Fibroblast of lung (primary cell): ENCODE results near the gene HMGA1. TPM values are rescaled to one million over a fixed set of nuclear protein-coding genes. Genes with fewer than 3 reads are reported as not detected.

Source experiments
- DNase-seq, 2 donors: peaks; one replicate each; pipeline versions ENCODE4 v3.0.0 to v3.0.0-alpha.2; 2010; ENCODE audit warnings: low read depth in 2 of 2
- H2AFZ ChIP-seq: 2 replicates; pipeline ENCODE4 v1.5.1; 2012; ENCODE audit warnings: low read length, control low read depth, inconsistent platforms
- H3K27ac ChIP-seq: 2 replicates; pipeline ENCODE4 v1.5.1; 2011; ENCODE audit warnings: low read length, control low read depth; ENCODE audit not compliant: insufficient read depth
- H3K27me3 ChIP-seq: 2 replicates; pipeline ENCODE4 v1.5.1; 2011; ENCODE audit warnings: mild to moderate bottlenecking, low read length; ENCODE audit not compliant: control insufficient read depth, insufficient read depth
- H3K36me3 ChIP-seq: 2 replicates; pipeline ENCODE4 v1.5.1; 2011; ENCODE audit warnings: low read length; ENCODE audit not compliant: control insufficient read depth, insufficient read depth
- H3K4me1 ChIP-seq: 2 replicates; pipeline ENCODE4 v1.5.1; 2011; ENCODE audit warnings: low read length; ENCODE audit not compliant: control insufficient read depth, insufficient read depth; ENCODE audit errors: extremely low read depth
- H3K4me2 ChIP-seq: 2 replicates; pipeline ENCODE4 v1.5.1; 2011; ENCODE audit warnings: low read length, control low read depth; ENCODE audit not compliant: insufficient read depth; ENCODE audit errors: extremely low read depth
- H3K4me3 ChIP-seq, 4 experiments: fragments of 200-600 bp in 1 of 4; sonication (generic) in 1 of 4; replicated peaks in 1 of 4; 2 replicates each; pipeline ENCODE4 v1.5.1; 2011 to 2016; ENCODE audit warnings: low read length in 4 of 4, low read depth in 3 of 4, mild to moderate bottlenecking in 3 of 4, control low read depth in 2 of 4, inconsistent platforms in 1 of 4, mixed read lengths in 1 of 4; ENCODE audit not compliant: insufficient read depth in 1 of 4; ENCODE audit errors: control extremely low read depth in 1 of 4
- H3K79me2 ChIP-seq: 2 replicates; pipeline ENCODE4 v1.5.1; 2012; ENCODE audit warnings: mild to moderate bottlenecking, low read length, inconsistent platforms; ENCODE audit not compliant: control insufficient read depth, insufficient read depth
- H3K9ac ChIP-seq: 2 replicates; pipeline ENCODE4 v1.5.1; 2011; ENCODE audit warnings: mild to moderate bottlenecking, low read length, control low read depth; ENCODE audit not compliant: insufficient read depth
- H3K9me3 ChIP-seq: 2 replicates; pipeline ENCODE4 v1.5.1; 2012; ENCODE audit warnings: low read depth, low read length; ENCODE audit not compliant: control insufficient read depth, insufficient read depth
- H4K20me1 ChIP-seq: 2 replicates; pipeline ENCODE4 v1.5.1; 2011; ENCODE audit warnings: low read length; ENCODE audit not compliant: control insufficient read depth, insufficient read depth; ENCODE audit errors: extremely low read depth
- EZH2 ChIP-seq: IDR thresholded peaks from 2 replicates; pipeline ENCODE4 v1.5.1; 2012; ENCODE audit warnings: low read length, control low read depth, mild to moderate bottlenecking; ENCODE audit errors: missing control alignments
- polyA plus RNA-seq, 2 donors: library from polyadenylated mRNA; depleted of rRNA in 1 of 2; stranded (reverse) in 1 of 2; unstranded in 1 of 2; fragments of >200 nt; gene quantifications; 2 replicates each; pipeline ENCODE4 v1.2.1, GENCODE V29; 2011 to 2012; ENCODE audit warnings: missing spikeins in 1 of 2
- total RNA-seq: library from RNA; depleted of rRNA; stranded (reverse); fragments of >200 nt; gene quantifications from 2 replicates; pipeline ENCODE4 v1.2.1, GENCODE V29; 2014
- TF ChIP-seq, protein P1 (sequence below), 2 donors: IDR thresholded peaks in 1 of 2; conservative IDR thresholded peaks in 1 of 2; 1 replicate in 1 of 2; 2 replicates in 1 of 2; pipeline ENCODE4 v1.5.1; 2011 to 2012; ENCODE audit warnings: low read length in 2 of 2, control low read depth in 1 of 2, inconsistent platforms in 1 of 2, low read depth in 1 of 2, mild to moderate bottlenecking in 1 of 2

HMGA1 gene
- total and polyA plus RNA-seq, 2 donors (not counting 1 experiment from before 2014, with no cell fraction given): 29.6 to 121 TPM

DNA sequence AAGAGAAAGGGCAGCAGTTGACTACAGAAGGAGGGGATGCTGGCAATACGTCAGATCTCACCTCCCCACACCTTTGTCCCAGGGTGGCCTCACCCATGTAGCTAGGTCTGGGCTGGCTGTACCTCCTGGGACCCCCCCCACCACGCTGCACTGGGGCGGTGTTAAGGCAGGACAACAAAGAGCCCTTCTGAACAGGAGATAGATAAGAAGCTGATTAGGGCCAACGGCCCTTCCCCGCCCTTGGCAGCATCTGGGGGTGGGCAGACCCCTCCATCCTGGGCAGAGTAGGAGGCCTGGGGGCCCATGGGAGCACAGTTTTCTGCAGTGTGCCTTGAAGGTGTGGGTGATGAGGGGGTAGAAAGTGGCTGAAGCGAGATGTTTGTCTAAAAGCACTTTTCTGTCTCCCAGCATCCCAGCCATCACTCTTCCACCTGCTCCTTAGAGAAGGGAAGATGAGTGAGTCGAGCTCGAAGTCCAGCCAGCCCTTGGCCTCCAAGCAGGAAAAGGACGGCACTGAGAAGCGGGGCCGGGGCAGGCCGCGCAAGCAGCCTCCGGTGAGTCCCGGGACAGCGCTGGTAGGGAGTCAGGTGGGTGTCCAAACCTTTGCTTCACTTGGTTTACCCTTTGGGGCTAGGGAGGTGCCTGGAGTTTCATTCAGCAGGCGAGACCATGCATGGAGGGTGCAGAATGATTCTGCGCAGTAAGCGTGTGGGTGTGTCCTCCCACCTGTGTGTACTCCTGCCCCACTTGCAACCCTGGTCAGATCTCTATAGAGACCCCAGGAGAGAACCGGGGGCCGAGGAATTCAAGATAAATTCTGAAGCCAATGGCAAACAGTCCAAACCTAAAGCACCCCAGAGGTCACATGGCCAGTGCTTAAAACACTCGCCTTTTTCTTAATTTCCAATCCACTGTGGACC, 3.9 kb downstream of the HMGA1 start:
- H3K36me3 ChIP-seq: peaks cover 8% of the 10 kb centered on the region
- no peak overlapping the region for H2AFZ ChIP-seq
- peaks cover 33% of the 10 kb centered on the region for H3K4me1 ChIP-seq
- H3K9ac ChIP-seq: no peak overlapping the region
- peaks cover 41% of the 10 kb centered on the region for H3K79me2 ChIP-seq
- no peak for DNase-seq
- H3K9me3 ChIP-seq: no peaks in the 10 kb centered on the region
- no peak for TF ChIP-seq EZH2
- TF ChIP-seq, protein P1, sequence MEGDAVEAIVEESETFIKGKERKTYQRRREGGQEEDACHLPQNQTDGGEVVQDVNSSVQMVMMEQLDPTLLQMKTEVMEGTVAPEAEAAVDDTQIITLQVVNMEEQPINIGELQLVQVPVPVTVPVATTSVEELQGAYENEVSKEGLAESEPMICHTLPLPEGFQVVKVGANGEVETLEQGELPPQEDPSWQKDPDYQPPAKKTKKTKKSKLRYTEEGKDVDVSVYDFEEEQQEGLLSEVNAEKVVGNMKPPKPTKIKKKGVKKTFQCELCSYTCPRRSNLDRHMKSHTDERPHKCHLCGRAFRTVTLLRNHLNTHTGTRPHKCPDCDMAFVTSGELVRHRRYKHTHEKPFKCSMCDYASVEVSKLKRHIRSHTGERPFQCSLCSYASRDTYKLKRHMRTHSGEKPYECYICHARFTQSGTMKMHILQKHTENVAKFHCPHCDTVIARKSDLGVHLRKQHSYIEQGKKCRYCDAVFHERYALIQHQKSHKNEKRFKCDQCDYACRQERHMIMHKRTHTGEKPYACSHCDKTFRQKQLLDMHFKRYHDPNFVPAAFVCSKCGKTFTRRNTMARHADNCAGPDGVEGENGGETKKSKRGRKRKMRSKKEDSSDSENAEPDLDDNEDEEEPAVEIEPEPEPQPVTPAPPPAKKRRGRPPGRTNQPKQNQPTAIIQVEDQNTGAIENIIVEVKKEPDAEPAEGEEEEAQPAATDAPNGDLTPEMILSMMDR (conservative IDR thresholded peaks at IDR 0.05 in 1 of 2, IDR thresholded peaks at IDR 0.05 in 1 of 2; ENCODE audit: low read depth in 1 of 2, low read length in 2 of 2): no peak
- H3K27ac ChIP-seq: no peak overlapping the region
- no peaks in the 10 kb centered on the region for H3K27me3 ChIP-seq
- no peaks in the 10 kb centered on the region for H4K20me1 ChIP-seq
- H3K4me3 ChIP-seq: peak overlapping the region in 1 of 4 experiments; percentile 79
- H3K4me2 ChIP-seq: peak overlapping the region; percentile 23

DNA sequence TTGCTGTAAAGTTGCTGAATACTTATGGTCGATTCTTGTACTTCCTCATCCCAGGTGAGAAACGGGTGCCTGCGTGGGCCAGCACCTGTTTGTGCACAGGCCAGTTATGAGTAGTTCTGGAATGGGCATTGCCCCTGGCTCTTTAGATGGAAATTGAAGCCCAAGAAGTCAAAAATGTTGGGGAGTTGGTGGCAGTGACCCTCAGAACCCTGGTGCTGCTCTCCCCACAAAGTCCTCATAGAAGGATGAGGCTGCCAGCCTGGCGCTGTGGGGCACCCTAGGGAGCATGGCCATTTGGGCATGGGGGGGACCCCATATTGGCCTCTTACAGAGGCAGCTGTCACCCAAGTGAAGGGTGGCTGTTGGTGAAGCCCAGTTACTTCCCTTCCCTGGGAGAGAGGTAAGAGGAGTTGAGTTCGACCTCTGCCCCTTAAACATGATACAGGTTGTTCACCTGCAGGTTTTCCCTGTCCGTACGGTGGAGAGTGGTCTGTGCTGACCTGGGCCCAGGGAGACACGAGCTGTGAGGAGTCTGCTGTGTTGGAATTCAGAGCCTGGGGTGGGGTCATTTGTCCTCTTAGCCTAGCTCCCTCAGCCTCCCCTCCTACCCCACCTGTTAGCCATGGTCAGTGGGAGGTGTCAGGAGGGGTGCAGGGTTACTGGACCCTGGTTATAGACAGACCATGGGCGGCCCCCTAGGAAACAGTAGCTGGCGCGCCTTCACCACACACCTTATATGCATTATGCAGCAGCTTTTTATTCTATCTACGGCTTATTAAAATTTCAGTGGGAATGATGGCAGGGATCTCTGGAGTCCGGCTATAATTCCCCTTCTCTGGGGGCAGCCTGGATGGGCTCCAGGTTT, 4.9 kb downstream of the HMGA1 start:
- peak overlapping the region; percentile 23 for H3K4me2 ChIP-seq
- H3K9me3 ChIP-seq: no peaks in the 10 kb centered on the region
- no peak for TF ChIP-seq EZH2
- TF ChIP-seq, protein P1 (conservative IDR thresholded peaks at IDR 0.05 in 1 of 2, IDR thresholded peaks at IDR 0.05 in 1 of 2; ENCODE audit: low read depth in 1 of 2, low read length in 2 of 2): no peak
- peaks cover 32% of the 10 kb centered on the region for H3K4me1 ChIP-seq
- no peak overlapping the region for H2AFZ ChIP-seq
- H3K79me2 ChIP-seq: peaks cover 41% of the 10 kb centered on the region
- no peaks in the 10 kb centered on the region for H4K20me1 ChIP-seq
- H3K4me3 ChIP-seq: no peak overlapping the region
- no peak overlapping the region for H3K27ac ChIP-seq
- DNase-seq: no peak
- H3K36me3 ChIP-seq: peaks cover 10% of the 10 kb centered on the region
- H3K9ac ChIP-seq: no peak overlapping the region
- H3K27me3 ChIP-seq: no peaks in the 10 kb centered on the region
